Measurements from ENCODE around the gene EFHC2.
"Not testable (repeated sequence)": the region's sequence is repeated elsewhere in the genome, so short reads cannot be mapped to it uniquely, and the experiment has no call there.

Gene EFHC2

GRCh38 chrX:44255742-44256141 is 87.7 kb downstream of the EFHC2 start:
- H3K36me3 ChIP-seq (ENCODE audit: control insufficient read depth in 4 of 4, insufficient read depth in 4 of 4, low read length in 3 of 4); H3K27ac ChIP-seq (ENCODE audit: insufficient read depth in 1 of 2, low read depth in 1 of 2, low read length in 2 of 2, poor library complexity in 1 of 2, severe bottlenecking in 2 of 2); H3K27me3 ChIP-seq (replicated peaks in 2 of 5; ENCODE audit: control insufficient read depth in 4 of 5, insufficient read depth in 5 of 5, low read length in 4 of 5); CTCF ChIA-PET; H3K4me3 ChIP-seq (ENCODE audit: control insufficient read depth in 1 of 7, extremely low read depth in 1 of 7, insufficient read depth in 4 of 7, low read depth in 2 of 7, low read length in 6 of 7); POLR2A ChIA-PET; H3K9me3 ChIP-seq (ENCODE audit: control extremely low read depth in 1 of 5, control insufficient read depth in 4 of 5, insufficient read depth in 2 of 5, low read depth in 1 of 5, low read length in 4 of 5): not testable (repeated sequence)
- H3K4me1 ChIP-seq (ENCODE audit: control extremely low read depth in 1 of 4, control insufficient read depth in 4 of 4, insufficient read depth in 4 of 4, low read length in 3 of 4): peaks cover 0 to 16% (median 9%) of the 10 kb centered on the region in 4 experiments
- peak in 2 of 3 donors; percentile 53 to 58 for DNase-seq
- WGBS (ENCODE audit: insufficient coverage): no CpG with 5 or more reads among the region's 2 CpGs

DNA sequence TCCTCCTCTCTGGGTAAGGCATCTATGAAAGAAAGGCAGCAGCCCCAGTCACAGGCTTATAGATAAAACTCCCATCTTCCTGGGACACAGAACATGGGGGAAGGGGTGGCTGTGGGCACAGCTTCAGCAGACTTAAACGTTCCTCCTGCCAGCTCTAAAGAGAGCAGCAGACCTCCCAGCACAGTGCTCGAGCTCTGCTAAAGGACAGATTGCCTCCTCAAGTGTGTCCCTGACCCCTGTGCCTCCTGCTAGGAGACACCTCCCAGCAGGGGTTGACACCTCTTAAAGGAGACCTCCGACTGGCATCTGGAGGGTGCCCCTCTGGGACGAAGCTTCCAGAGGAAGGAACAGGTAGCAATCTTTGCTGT is 89.9 kb downstream of the EFHC2 start:
- Histone ChIP-seq H3K27ac (ENCODE audit: insufficient read depth in 1 of 2, low read depth in 1 of 2, low read length in 2 of 2, poor library complexity in 1 of 2, severe bottlenecking in 2 of 2) (peak overlapping the region in 1 of 2 experiments; percentile 61), H3K9me3 (ENCODE audit: control extremely low read depth in 1 of 5, control insufficient read depth in 4 of 5, insufficient read depth in 2 of 5, low read depth in 1 of 5, low read length in 4 of 5) (no peaks in the 10 kb centered on the region), H3K36me3 (ENCODE audit: control insufficient read depth in 4 of 4, insufficient read depth in 4 of 4, low read length in 3 of 4) (peaks cover 0 to 3% (median 0%) of the 10 kb centered on the region in 4 experiments), H3K4me3 (ENCODE audit: control insufficient read depth in 1 of 7, extremely low read depth in 1 of 7, insufficient read depth in 4 of 7, low read depth in 2 of 7, low read length in 6 of 7) (peak overlapping the region in 3 of 7 experiments; percentile 46 to 55 (median 48)), H3K27me3 (replicated peaks in 2 of 5; ENCODE audit: control insufficient read depth in 4 of 5, insufficient read depth in 5 of 5, low read length in 4 of 5) (peaks cover 0 to 13% (median 0%) of the 10 kb centered on the region in 5 experiments), H3K4me1 (ENCODE audit: control extremely low read depth in 1 of 4, control insufficient read depth in 4 of 4, insufficient read depth in 4 of 4, low read length in 3 of 4) (peaks cover 0 to 16% (median 9%) of the 10 kb centered on the region in 4 experiments)
- CTCF ChIA-PET: interaction anchor here (1.9 to 2.0 kb wide), 2 partner anchors 10 to 49 kb away, joined by 6 to 8 read pairs; no protein-coding TSS in a partner anchor
- WGBS (ENCODE audit: insufficient coverage): 31% methylated on average over 4 of the region's 4 CpGs
- no peak for DNase-seq
- POLR2A ChIA-PET: no interaction called here

DNA sequence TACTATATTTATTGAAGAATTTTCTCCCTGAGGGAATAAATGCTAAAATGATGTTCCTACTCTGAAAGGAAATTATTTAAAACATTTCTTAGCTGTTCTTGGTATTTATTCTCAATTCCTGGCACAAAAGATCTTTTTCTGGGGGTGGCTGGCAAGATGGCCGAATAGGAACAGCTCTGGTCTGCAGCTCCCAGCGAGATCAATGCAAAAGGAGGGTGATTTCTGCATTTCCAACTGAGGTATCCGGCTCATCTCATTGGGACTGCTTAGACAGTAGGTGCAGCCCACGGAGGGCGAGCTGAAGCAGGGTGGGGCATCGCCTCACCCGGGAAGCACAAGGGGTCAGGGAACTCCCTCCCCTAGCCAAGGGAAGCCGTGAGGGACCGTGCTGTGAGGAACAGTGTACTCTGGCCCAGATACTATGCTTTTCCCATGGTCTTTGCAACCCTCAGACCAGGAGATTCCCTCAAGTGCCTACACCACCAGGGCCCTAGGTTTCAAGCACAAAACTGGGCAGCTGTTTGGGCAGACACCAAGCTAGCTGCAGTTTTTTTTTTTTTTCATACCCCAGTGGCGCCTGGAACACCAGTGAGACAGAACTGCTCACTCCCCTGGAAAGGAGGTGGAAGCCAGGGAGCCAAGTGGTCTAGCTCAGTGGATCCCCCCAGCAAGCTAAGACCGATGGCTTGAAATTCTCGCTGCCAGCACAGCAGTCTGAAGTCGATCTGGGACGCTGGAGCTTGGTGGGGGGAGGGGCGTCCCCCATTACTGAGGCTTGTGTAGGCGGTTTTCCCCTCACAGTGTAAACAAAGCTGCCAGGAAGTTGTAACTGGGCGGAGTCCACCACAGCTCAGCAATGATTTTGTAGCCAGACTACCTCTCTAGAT is 90.5 kb downstream of the EFHC2 start:
- H3K9me3 ChIP-seq (ENCODE audit: control extremely low read depth in 1 of 5, control insufficient read depth in 4 of 5, insufficient read depth in 2 of 5, low read depth in 1 of 5, low read length in 4 of 5); H3K36me3 ChIP-seq (ENCODE audit: control insufficient read depth in 4 of 4, insufficient read depth in 4 of 4, low read length in 3 of 4): not testable (repeated sequence)
- peaks cover 0 to 13% (median 0%) of the 10 kb centered on the region in 5 experiments for H3K27me3 ChIP-seq (replicated peaks in 2 of 5; ENCODE audit: control insufficient read depth in 4 of 5, insufficient read depth in 5 of 5, low read length in 4 of 5)
- peak overlapping the region in 4 of 7 experiments; percentile 2 to 55 (median 47) for H3K4me3 ChIP-seq (ENCODE audit: control insufficient read depth in 1 of 7, extremely low read depth in 1 of 7, insufficient read depth in 4 of 7, low read depth in 2 of 7, low read length in 6 of 7)
- CTCF ChIA-PET: interaction anchor here (1.9 to 2.0 kb wide), 2 partner anchors 9 to 50 kb away, joined by 6 to 8 read pairs; no protein-coding TSS in a partner anchor
- POLR2A ChIA-PET: interaction anchor here (0.5 kb wide), 1 partner anchor 220 kb away, joined by 5 read pairs; no protein-coding TSS in a partner anchor
- DNase-seq: peak; percentile 61 to 89 (median 85)
- 38% methylated on average over 12 of the region's 17 CpGs for WGBS (ENCODE audit: insufficient coverage)
- H3K27ac ChIP-seq (ENCODE audit: insufficient read depth in 1 of 2, low read depth in 1 of 2, low read length in 2 of 2, poor library complexity in 1 of 2, severe bottlenecking in 2 of 2): peak overlapping the region in 1 of 2 experiments; percentile 61
- peaks cover 0 to 16% (median 9%) of the 10 kb centered on the region in 4 experiments for H3K4me1 ChIP-seq (ENCODE audit: control extremely low read depth in 1 of 4, control insufficient read depth in 4 of 4, insufficient read depth in 4 of 4, low read length in 3 of 4)

DNA sequence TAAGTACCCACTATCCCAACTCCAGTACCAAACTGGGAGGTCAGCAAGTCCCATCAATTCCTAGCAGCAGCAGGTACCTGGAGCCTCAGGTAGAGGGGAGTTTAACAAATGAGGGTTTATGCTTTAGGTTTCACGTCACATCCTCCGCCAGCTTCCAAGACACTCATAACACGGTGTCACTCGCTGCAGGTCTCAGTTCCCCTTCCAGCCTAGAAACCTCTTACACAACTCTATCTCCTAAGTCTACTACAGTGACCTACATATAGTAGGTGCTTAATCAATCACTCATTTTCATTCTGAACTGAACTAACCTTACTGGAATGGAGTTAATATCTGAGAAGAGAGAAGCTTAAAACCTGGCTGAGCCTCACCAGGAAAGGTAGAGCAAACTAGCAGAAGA is 96.0 kb downstream of the EFHC2 start:
- DNase-seq: no peak

DNA sequence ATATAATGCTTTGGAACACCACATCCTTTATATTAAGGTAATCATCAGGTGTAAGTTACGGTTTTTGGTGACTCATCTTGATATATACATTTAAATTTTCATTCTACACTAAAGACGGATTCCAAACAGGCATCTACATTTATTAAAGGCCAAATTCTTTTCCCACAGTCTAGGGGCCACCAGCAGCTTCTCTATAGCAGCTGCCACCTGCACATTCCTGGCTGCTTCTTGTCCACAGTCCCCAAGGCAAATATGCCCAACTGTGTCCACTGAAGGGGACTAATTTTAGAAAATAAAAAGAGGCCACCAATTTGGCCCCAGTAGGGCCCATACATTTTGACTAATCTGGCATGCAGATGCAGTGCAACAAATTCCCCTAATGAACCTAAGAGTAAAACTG is 96.6 kb downstream of the EFHC2 start:
- Histone ChIP-seq H3K36me3 (ENCODE audit: control insufficient read depth in 4 of 4, insufficient read depth in 4 of 4, low read length in 3 of 4) (peaks cover 0 to 3% (median 0%) of the 10 kb centered on the region in 4 experiments), H3K27me3 (replicated peaks in 2 of 5; ENCODE audit: control insufficient read depth in 4 of 5, insufficient read depth in 5 of 5, low read length in 4 of 5) (peaks cover 0 to 11% (median 0%) of the 10 kb centered on the region in 5 experiments), H3K4me3 (ENCODE audit: control insufficient read depth in 1 of 7, extremely low read depth in 1 of 7, insufficient read depth in 4 of 7, low read depth in 2 of 7, low read length in 6 of 7) (no peak overlapping the region), H3K4me1 (ENCODE audit: control extremely low read depth in 1 of 4, control insufficient read depth in 4 of 4, insufficient read depth in 4 of 4, low read length in 3 of 4) (peaks cover 0 to 6% (median 4%) of the 10 kb centered on the region in 4 experiments), H3K27ac (ENCODE audit: insufficient read depth in 1 of 2, low read depth in 1 of 2, low read length in 2 of 2, poor library complexity in 1 of 2, severe bottlenecking in 2 of 2) (no peak overlapping the region), H3K9me3 (ENCODE audit: control extremely low read depth in 1 of 5, control insufficient read depth in 4 of 5, insufficient read depth in 2 of 5, low read depth in 1 of 5, low read length in 4 of 5) (no peaks in the 10 kb centered on the region)
- ChIA-PET CTCF (no interaction called here), POLR2A (no interaction called here)
- no peak for DNase-seq
- 80% methylated on average over 1 of the region's 2 CpGs for WGBS (ENCODE audit: insufficient coverage)

More for the DNA sequence above, 96.0 kb downstream of the EFHC2 start:
- Histone ChIP-seq H3K9me3 (ENCODE audit: control extremely low read depth in 1 of 5, control insufficient read depth in 4 of 5, insufficient read depth in 2 of 5, low read depth in 1 of 5, low read length in 4 of 5) (no peaks in the 10 kb centered on the region), H3K4me3 (ENCODE audit: control insufficient read depth in 1 of 7, extremely low read depth in 1 of 7, insufficient read depth in 4 of 7, low read depth in 2 of 7, low read length in 6 of 7) (no peak overlapping the region), H3K27ac (ENCODE audit: insufficient read depth in 1 of 2, low read depth in 1 of 2, low read length in 2 of 2, poor library complexity in 1 of 2, severe bottlenecking in 2 of 2) (no peak overlapping the region), H3K27me3 (replicated peaks in 2 of 5; ENCODE audit: control insufficient read depth in 4 of 5, insufficient read depth in 5 of 5, low read length in 4 of 5) (peaks cover 0 to 11% (median 0%) of the 10 kb centered on the region in 5 experiments), H3K4me1 (ENCODE audit: control extremely low read depth in 1 of 4, control insufficient read depth in 4 of 4, insufficient read depth in 4 of 4, low read length in 3 of 4) (peaks cover 3 to 9% (median 4%) of the 10 kb centered on the region in 4 experiments), H3K36me3 (ENCODE audit: control insufficient read depth in 4 of 4, insufficient read depth in 4 of 4, low read length in 3 of 4) (peaks cover 0 to 3% (median 0%) of the 10 kb centered on the region in 4 experiments)
- CTCF ChIA-PET: no interaction called here
- POLR2A ChIA-PET: no interaction called here
- WGBS (ENCODE audit: insufficient coverage): 94% methylated on average over 3 of the region's 4 CpGs

DNA sequence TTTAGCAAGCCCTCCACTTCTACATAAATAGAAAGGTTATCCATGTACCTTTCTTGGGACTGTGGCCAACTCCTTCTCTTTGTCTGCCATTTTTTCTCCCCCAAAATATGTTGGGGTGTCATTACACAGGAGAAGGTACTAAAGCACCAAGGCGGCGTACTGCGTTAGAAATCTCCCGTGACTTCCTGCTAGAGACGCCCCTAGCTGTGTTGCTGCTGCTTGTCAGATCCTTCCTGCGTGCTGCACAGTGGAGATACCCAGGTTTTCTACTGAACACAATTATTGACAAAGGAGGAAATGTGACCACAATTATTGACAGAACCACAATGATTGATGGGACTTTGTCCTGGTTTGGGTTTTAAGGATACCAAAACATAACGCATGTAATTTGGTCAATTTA is 97.7 kb downstream of the EFHC2 start:
- CTCF ChIA-PET: interaction anchor here (1.8 kb wide), 1 partner anchor 70 kb away, joined by 5 read pairs; no protein-coding TSS in a partner anchor
- POLR2A ChIA-PET: no interaction called here
- no peaks in the 10 kb centered on the region for H3K9me3 ChIP-seq (ENCODE audit: control extremely low read depth in 1 of 5, control insufficient read depth in 4 of 5, insufficient read depth in 2 of 5, low read depth in 1 of 5, low read length in 4 of 5)
- WGBS (ENCODE audit: insufficient coverage): 45% methylated on average over 3 of the region's 7 CpGs
- peak in 2 of 3 donors; percentile 40 to 62 for DNase-seq
- H3K27me3 ChIP-seq (replicated peaks in 2 of 5; ENCODE audit: control insufficient read depth in 4 of 5, insufficient read depth in 5 of 5, low read length in 4 of 5): peaks cover 0 to 11% (median 0%) of the 10 kb centered on the region in 5 experiments
- peak overlapping the region in 1 of 7 experiments; percentile 16 for H3K4me3 ChIP-seq (ENCODE audit: control insufficient read depth in 1 of 7, extremely low read depth in 1 of 7, insufficient read depth in 4 of 7, low read depth in 2 of 7, low read length in 6 of 7)
- H3K27ac ChIP-seq (ENCODE audit: insufficient read depth in 1 of 2, low read depth in 1 of 2, low read length in 2 of 2, poor library complexity in 1 of 2, severe bottlenecking in 2 of 2): no peak overlapping the region
- H3K4me1 ChIP-seq (ENCODE audit: control extremely low read depth in 1 of 4, control insufficient read depth in 4 of 4, insufficient read depth in 4 of 4, low read length in 3 of 4): peaks cover 0 to 5% (median 4%) of the 10 kb centered on the region in 4 experiments
- H3K36me3 ChIP-seq (ENCODE audit: control insufficient read depth in 4 of 4, insufficient read depth in 4 of 4, low read length in 3 of 4): peaks cover 0 to 3% (median 0%) of the 10 kb centered on the region in 4 experiments

DNA sequence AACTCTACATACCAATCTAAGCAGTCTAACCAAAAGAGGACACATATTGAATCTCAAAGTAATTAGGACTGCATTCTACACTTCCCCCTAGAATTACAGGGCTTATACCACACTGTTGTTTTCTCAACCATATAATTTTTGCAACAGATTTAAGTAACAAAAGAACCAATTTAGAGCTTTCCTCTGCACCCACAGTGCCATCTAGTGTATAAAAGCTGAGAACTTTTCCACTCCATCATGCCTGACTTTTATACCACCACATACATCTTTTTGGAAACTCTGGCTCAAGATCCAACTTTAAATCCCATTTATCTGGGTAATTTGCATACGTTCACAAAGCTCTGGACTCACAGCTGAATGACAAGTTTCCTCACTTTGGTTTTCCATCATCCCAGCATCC is 99.5 kb downstream of the EFHC2 start:
- peak; percentile 23 to 63 (median 54) for DNase-seq
- Histone ChIP-seq H3K4me1 (ENCODE audit: control extremely low read depth in 1 of 4, control insufficient read depth in 4 of 4, insufficient read depth in 4 of 4, low read length in 3 of 4) (peaks cover 0 to 5% (median 4%) of the 10 kb centered on the region in 4 experiments), H3K9me3 (ENCODE audit: control extremely low read depth in 1 of 5, control insufficient read depth in 4 of 5, insufficient read depth in 2 of 5, low read depth in 1 of 5, low read length in 4 of 5) (no peaks in the 10 kb centered on the region), H3K36me3 (ENCODE audit: control insufficient read depth in 4 of 4, insufficient read depth in 4 of 4, low read length in 3 of 4) (no peaks in the 10 kb centered on the region), H3K27ac (ENCODE audit: insufficient read depth in 1 of 2, low read depth in 1 of 2, low read length in 2 of 2, poor library complexity in 1 of 2, severe bottlenecking in 2 of 2) (no peak overlapping the region), H3K4me3 (ENCODE audit: control insufficient read depth in 1 of 7, extremely low read depth in 1 of 7, insufficient read depth in 4 of 7, low read depth in 2 of 7, low read length in 6 of 7) (no peak overlapping the region), H3K27me3 (replicated peaks in 2 of 5; ENCODE audit: control insufficient read depth in 4 of 5, insufficient read depth in 5 of 5, low read length in 4 of 5) (peaks cover 0 to 6% (median 0%) of the 10 kb centered on the region in 5 experiments)
- POLR2A ChIA-PET: no interaction called here
- CTCF ChIA-PET: interaction anchor here (0.6 to 2.8 kb wide), 10 partner anchors 8 to 298 kb away, joined by 3 to 19 read pairs (median 4); partner anchors contain the start of gene FUNDC1
- no CpG with 5 or more reads among the region's 1 CpG for WGBS (ENCODE audit: insufficient coverage)

Data from common myeloid progenitor, CD34-positive (primary cell).